ENCODE results near the gene CCDC60. TPM values are rescaled to one million over a fixed set of nuclear protein-coding genes. Genes with fewer than 3 reads are reported as not detected.

Gene CCDC60
- total RNA-seq, 1 donor from 2014 or later, result not detected

GRCh38 chr12:119409043-119409442 is 74.5 kb downstream of the CCDC60 start:
- DNase-seq (ENCODE audit: low spot score), result no peak
- intact Hi-C loops (cut with micrococcal nuclease), result no loop called here
- no peak overlapping the region for H3K4me3 Mint-ChIP-seq (ENCODE audit: low read depth)

GRCh38 chr12:119410396-119410795 is 75.9 kb downstream of the CCDC60 start:
- no peaks in the 10 kb centered on the region for H3K9me3 Mint-ChIP-seq
- H3K4me3 Mint-ChIP-seq (ENCODE audit: low read depth), result no peak overlapping the region
- H3K4me1 Mint-ChIP-seq (ENCODE audit: low read depth), result no peaks in the 10 kb centered on the region
- intact Hi-C loops (cut with micrococcal nuclease), result loop anchor here (5.0 kb wide), 1 partner anchor 433 kb away; no protein-coding TSS in a partner anchor
- no peaks in the 10 kb centered on the region for H3K36me3 Mint-ChIP-seq (ENCODE audit: low read depth)
- peaks cover 3% of the 10 kb centered on the region for H3K27me3 Mint-ChIP-seq (ENCODE audit: low read depth)
- DNase-seq (ENCODE audit: low spot score), result no peak
- H3K27ac Mint-ChIP-seq, result no peak overlapping the region

More at GRCh38 chr12:119409043-119409442, 74.5 kb downstream of the CCDC60 start:
- Mint-ChIP-seq H3K27ac (no peak overlapping the region), H3K4me1 (ENCODE audit: low read depth) (no peaks in the 10 kb centered on the region), H3K27me3 (ENCODE audit: low read depth) (peaks cover 3% of the 10 kb centered on the region), H3K36me3 (ENCODE audit: low read depth) (no peaks in the 10 kb centered on the region), H3K9me3 (no peaks in the 10 kb centered on the region)

GRCh38 chr12:119412306-119412705 is 77.8 kb downstream of the CCDC60 start:
- Mint-ChIP-seq H3K27me3 (ENCODE audit: low read depth) (peaks cover 3% of the 10 kb centered on the region), H3K9me3 (no peaks in the 10 kb centered on the region), H3K27ac (no peak overlapping the region), H3K4me3 (ENCODE audit: low read depth) (no peak overlapping the region), H3K4me1 (ENCODE audit: low read depth) (no peaks in the 10 kb centered on the region), H3K36me3 (ENCODE audit: low read depth) (no peaks in the 10 kb centered on the region)
- no peak for DNase-seq (ENCODE audit: low spot score)
- intact Hi-C loops (cut with micrococcal nuclease), result loop anchor here (5.0 kb wide), 1 partner anchor 435 kb away; no protein-coding TSS in a partner anchor

GRCh38 chr12:119412811-119413794 is 78.6 kb downstream of the CCDC60 start:
- intact Hi-C loops (cut with micrococcal nuclease), result loop anchor here (1.0 to 5.0 kb wide), 2 partner anchors 298 to 436 kb away; no protein-coding TSS in a partner anchor
- Mint-ChIP-seq H3K27ac (no peak overlapping the region), H3K4me3 (ENCODE audit: low read depth) (no peak overlapping the region), H3K27me3 (ENCODE audit: low read depth) (peaks cover 3% of the 10 kb centered on the region), H3K36me3 (ENCODE audit: low read depth) (no peaks in the 10 kb centered on the region), H3K9me3 (no peaks in the 10 kb centered on the region), H3K4me1 (ENCODE audit: low read depth) (no peaks in the 10 kb centered on the region)
- peak; percentile 16 for DNase-seq (ENCODE audit: low spot score)

- Mint-ChIP-seq H3K4me3 (ENCODE audit: low read depth) (no peak overlapping the region), H3K27me3 (ENCODE audit: low read depth) (no peaks in the 10 kb centered on the region), H3K27ac (no peak overlapping the region), H3K4me1 (ENCODE audit: low read depth) (no peaks in the 10 kb centered on the region), H3K9me3 (no peaks in the 10 kb centered on the region), H3K36me3 (ENCODE audit: low read depth) (no peaks in the 10 kb centered on the region)
- intact Hi-C loops (cut with micrococcal nuclease), result no loop called here
- DNase-seq (ENCODE audit: low spot score), result no peak
Observed at GRCh38 chr12:119415714-119416113, 81.2 kb downstream of the CCDC60 start.

- intact Hi-C loops (cut with micrococcal nuclease), result no loop called here
- no peak for DNase-seq (ENCODE audit: low spot score)
- Mint-ChIP-seq H3K27me3 (ENCODE audit: low read depth) (no peaks in the 10 kb centered on the region), H3K36me3 (ENCODE audit: low read depth) (no peaks in the 10 kb centered on the region), H3K27ac (no peak overlapping the region), H3K9me3 (no peaks in the 10 kb centered on the region), H3K4me3 (ENCODE audit: low read depth) (no peak overlapping the region), H3K4me1 (ENCODE audit: low read depth) (no peaks in the 10 kb centered on the region)
Observed at GRCh38 chr12:119417440-119417839, 82.9 kb downstream of the CCDC60 start.

- Mint-ChIP-seq H3K9me3 (no peaks in the 10 kb centered on the region), H3K4me1 (ENCODE audit: low read depth) (no peaks in the 10 kb centered on the region), H3K4me3 (ENCODE audit: low read depth) (no peak overlapping the region), H3K27me3 (ENCODE audit: low read depth) (no peaks in the 10 kb centered on the region), H3K27ac (no peak overlapping the region), H3K36me3 (ENCODE audit: low read depth) (no peaks in the 10 kb centered on the region)
- intact Hi-C loops (cut with micrococcal nuclease), result no loop called here
- no peak for DNase-seq (ENCODE audit: low spot score)
Observed at GRCh38 chr12:119419381-119419780, 84.9 kb downstream of the CCDC60 start.

GRCh38 chr12:119423285-119423684 is 88.8 kb downstream of the CCDC60 start:
- Mint-ChIP-seq H3K4me1 (ENCODE audit: low read depth) (no peaks in the 10 kb centered on the region), H3K27ac (no peak overlapping the region), H3K36me3 (ENCODE audit: low read depth) (no peaks in the 10 kb centered on the region), H3K9me3 (no peaks in the 10 kb centered on the region), H3K4me3 (ENCODE audit: low read depth) (no peak overlapping the region), H3K27me3 (ENCODE audit: low read depth) (no peaks in the 10 kb centered on the region)
- intact Hi-C loops (cut with micrococcal nuclease), result no loop called here
- no peak for DNase-seq (ENCODE audit: low spot score)

- intact Hi-C loops (cut with micrococcal nuclease), result no loop called here
- no peak for DNase-seq (ENCODE audit: low spot score)
- no peaks in the 10 kb centered on the region for H3K4me1 Mint-ChIP-seq (ENCODE audit: low read depth)
- H3K36me3 Mint-ChIP-seq (ENCODE audit: low read depth), result no peaks in the 10 kb centered on the region
- no peaks in the 10 kb centered on the region for H3K9me3 Mint-ChIP-seq
- H3K27ac Mint-ChIP-seq, result no peak overlapping the region
- no peaks in the 10 kb centered on the region for H3K27me3 Mint-ChIP-seq (ENCODE audit: low read depth)
- H3K4me3 Mint-ChIP-seq (ENCODE audit: low read depth), result no peak overlapping the region
Observed at GRCh38 chr12:119425623-119426022, 91.1 kb downstream of the CCDC60 start.

GRCh38 chr12:119431151-119431550 is 96.6 kb downstream of the CCDC60 start:
- H3K27me3 Mint-ChIP-seq (ENCODE audit: low read depth), result no peaks in the 10 kb centered on the region
- H3K36me3 Mint-ChIP-seq (ENCODE audit: low read depth), result no peaks in the 10 kb centered on the region
- H3K4me1 Mint-ChIP-seq (ENCODE audit: low read depth), result no peaks in the 10 kb centered on the region
- H3K9me3 Mint-ChIP-seq, result peaks cover 5% of the 10 kb centered on the region
- intact Hi-C loops (cut with micrococcal nuclease), result no loop called here
- DNase-seq (ENCODE audit: low spot score), result no peak
- no peak overlapping the region for H3K27ac Mint-ChIP-seq
- H3K4me3 Mint-ChIP-seq (ENCODE audit: low read depth), result no peak overlapping the region

GRCh38 chr12:119432949-119433348 is 98.4 kb downstream of the CCDC60 start:
- Mint-ChIP-seq H3K4me3 (ENCODE audit: low read depth) (no peak overlapping the region), H3K9me3 (peaks cover 5% of the 10 kb centered on the region), H3K36me3 (ENCODE audit: low read depth) (no peaks in the 10 kb centered on the region), H3K27me3 (ENCODE audit: low read depth) (no peaks in the 10 kb centered on the region), H3K4me1 (ENCODE audit: low read depth) (no peaks in the 10 kb centered on the region), H3K27ac (no peak overlapping the region)
- DNase-seq (ENCODE audit: low spot score), result no peak
- intact Hi-C loops (cut with micrococcal nuclease), result no loop called here

- H3K4me1 Mint-ChIP-seq (ENCODE audit: low read depth), result peaks cover 5% of the 10 kb centered on the region
- no peaks in the 10 kb centered on the region for H3K36me3 Mint-ChIP-seq (ENCODE audit: low read depth)
- H3K9me3 Mint-ChIP-seq, result no peaks in the 10 kb centered on the region
- no peak for DNase-seq (ENCODE audit: low spot score)
- intact Hi-C loops (cut with micrococcal nuclease), result no loop called here
- H3K4me3 Mint-ChIP-seq (ENCODE audit: low read depth), result no peak overlapping the region
- no peaks in the 10 kb centered on the region for H3K27me3 Mint-ChIP-seq (ENCODE audit: low read depth)
- H3K27ac Mint-ChIP-seq, result no peak overlapping the region
Observed at GRCh38 chr12:119440803-119441360, 106.4 kb downstream of the CCDC60 start.

GRCh38 chr12:119444462-119445044 is 110.0 kb downstream of the CCDC60 start:
- Mint-ChIP-seq H3K4me3 (ENCODE audit: low read depth) (no peak overlapping the region), H3K27me3 (ENCODE audit: low read depth) (no peaks in the 10 kb centered on the region), H3K36me3 (ENCODE audit: low read depth) (no peaks in the 10 kb centered on the region), H3K4me1 (ENCODE audit: low read depth) (peaks cover 5% of the 10 kb centered on the region), H3K9me3 (no peaks in the 10 kb centered on the region), H3K27ac (no peak overlapping the region)
- peak; percentile 24 for DNase-seq (ENCODE audit: low spot score)
- intact Hi-C loops (cut with micrococcal nuclease), result loop anchor here (2.0 kb wide), 1 partner anchor 204 kb away; no protein-coding TSS in a partner anchor
